ENCODE data around the gene PPL. TPM values are rescaled to one million over a fixed set of nuclear protein-coding genes. Genes with fewer than 3 reads are reported as not detected.

The PPL gene
- total and polyA plus RNA-seq, 2 of the 8 experiments (the other 6 are each of a cell fraction or from before 2014, with no cell fraction given) = 11.3 to 29.5 TPM

GRCh38 chr16:4880006-4880580 is 56.9 kb downstream of the PPL start (continued):
- no peak for TF ChIP-seq CHD7 (IDR thresholded peaks at IDR 0.05; ENCODE audit: insufficient replicate concordance, low read length)
- TF ChIP-seq MAX (IDR thresholded peaks at IDR 0.05) = no peak
- no peak for TF ChIP-seq KDM5A (IDR thresholded peaks at IDR 0.05; ENCODE audit: low read length)
- no peak for TF ChIP-seq CHD2 (IDR thresholded peaks at IDR 0.05; ENCODE audit: low read length)
- no peak for TF ChIP-seq FOSL1 (IDR thresholded peaks at IDR 0.05; ENCODE audit: insufficient read depth, low read depth, low read length)
- no peak for TF ChIP-seq POLR2AphosphoS5 (IDR thresholded peaks at IDR 0.05; ENCODE audit: low read depth, low read length)
- no peak for TF ChIP-seq NRF1 (IDR thresholded peaks at IDR 0.05; ENCODE audit: low read depth, low read length)
- no peak for TF ChIP-seq RFX5 (IDR thresholded peaks at IDR 0.05; ENCODE audit: borderline replicate concordance, low read depth, low read length)
- no peak for TF ChIP-seq NANOG (IDR thresholded peaks at IDR 0.05; ENCODE audit: insufficient read depth, low read depth, low read length, poor library complexity, severe bottlenecking)
- no peak for TF ChIP-seq YY1 (IDR thresholded peaks at IDR 0.05; ENCODE audit: low read depth, low read length)
- TF ChIP-seq POLR2A (IDR thresholded peaks at IDR 0.05; ENCODE audit: control extremely low read depth in 1 of 2, low read depth in 2 of 2, low read length in 2 of 2) = no peak
- no peak for TF ChIP-seq EP300 (IDR thresholded peaks at IDR 0.05; ENCODE audit: borderline replicate concordance in 1 of 2, low read depth in 2 of 2, low read length in 2 of 2)

Measured in H1 (cell line).